ENCODE measurements around the gene LAMA5. TPM values are rescaled to one million over a fixed set of nuclear protein-coding genes. Genes with fewer than 3 reads are reported as not detected.

LAMA5 gene
- total RNA-seq = 35.0 and 38.8 TPM in 2 replicates
- long read RNA-seq = 0 reads

GRCh38 chr20:62367136-62367632 is at the start of gene LAMA5:
LAMA5 (minus strand) TSS chr20:62367312; CDS start chr20:62367245, 67 bp downstream.
- no peaks in the 10 kb centered on the region for H3K36me3 Mint-ChIP-seq (ENCODE audit: low read depth)
- no peak within 1 kb of the TSS for H3K27ac Mint-ChIP-seq (ENCODE audit: unreplicated experiment)
- H3K4me1 Mint-ChIP-seq = peaks cover 6% of the 10 kb centered on the region
- H3K9me3 Mint-ChIP-seq = no peaks in the 10 kb centered on the region
- H3K4me3 Mint-ChIP-seq = peak within 1 kb of the TSS; percentile 49
- peak; percentile 52 for DNase-seq (ENCODE audit: low read depth, low spot score)
- no peak for TF ChIP-seq CTCF (conservative IDR thresholded peaks at IDR 0.05)
- H3K27me3 Mint-ChIP-seq (ENCODE audit: low read depth) = peaks cover 13% of the 10 kb centered on the region

- H3K4me3 Mint-ChIP-seq = no peak overlapping the region
- DNase-seq (ENCODE audit: low read depth, low spot score) = no peak
- no peaks in the 10 kb centered on the region for H3K4me1 Mint-ChIP-seq
- H3K27ac Mint-ChIP-seq (ENCODE audit: unreplicated experiment) = no peak overlapping the region
- TF ChIP-seq CTCF (conservative IDR thresholded peaks at IDR 0.05) = no peak
- no peaks in the 10 kb centered on the region for H3K9me3 Mint-ChIP-seq
- no peaks in the 10 kb centered on the region for H3K27me3 Mint-ChIP-seq (ENCODE audit: low read depth)
- no peaks in the 10 kb centered on the region for H3K36me3 Mint-ChIP-seq (ENCODE audit: low read depth)
Observed at GRCh38 chr20:62415354-62416111, 48.4 kb upstream of the LAMA5 start.

- no peaks in the 10 kb centered on the region for H3K36me3 Mint-ChIP-seq (ENCODE audit: low read depth)
- no peak overlapping the region for H3K27ac Mint-ChIP-seq (ENCODE audit: unreplicated experiment)
- H3K4me3 Mint-ChIP-seq = no peak overlapping the region
- H3K9me3 Mint-ChIP-seq = no peaks in the 10 kb centered on the region
- TF ChIP-seq CTCF (conservative IDR thresholded peaks at IDR 0.05) = peak; percentile 16
- no peak for DNase-seq (ENCODE audit: low read depth, low spot score)
- H3K4me1 Mint-ChIP-seq = no peaks in the 10 kb centered on the region
- peaks cover 5% of the 10 kb centered on the region for H3K27me3 Mint-ChIP-seq (ENCODE audit: low read depth)
Observed at GRCh38 chr20:62413896-62414481, 46.9 kb upstream of the LAMA5 start.

GRCh38 chr20:62413025-62413570 is 46.0 kb upstream of the LAMA5 start:
- Mint-ChIP-seq H3K27me3 (ENCODE audit: low read depth) (peaks cover 5% of the 10 kb centered on the region), H3K9me3 (no peaks in the 10 kb centered on the region), H3K36me3 (ENCODE audit: low read depth) (no peaks in the 10 kb centered on the region), H3K4me3 (no peak overlapping the region), H3K4me1 (no peaks in the 10 kb centered on the region), H3K27ac (ENCODE audit: unreplicated experiment) (no peak overlapping the region)
- no peak for DNase-seq (ENCODE audit: low read depth, low spot score)
- TF ChIP-seq CTCF (conservative IDR thresholded peaks at IDR 0.05) = no peak

- Mint-ChIP-seq H3K4me3 (no peak overlapping the region), H3K27me3 (ENCODE audit: low read depth) (peaks cover 5% of the 10 kb centered on the region), H3K36me3 (ENCODE audit: low read depth) (no peaks in the 10 kb centered on the region), H3K9me3 (no peaks in the 10 kb centered on the region), H3K27ac (ENCODE audit: unreplicated experiment) (no peak overlapping the region), H3K4me1 (no peaks in the 10 kb centered on the region)
- no peak for DNase-seq (ENCODE audit: low read depth, low spot score)
- no peak for TF ChIP-seq CTCF (conservative IDR thresholded peaks at IDR 0.05)
Observed at GRCh38 chr20:62412194-62413024, 45.3 kb upstream of the LAMA5 start.
